Inflammatory macrophage (primary cell): ENCODE data around the gene PHF12.

ENCODE experiments used
- DNase-seq, 2 donors: peaks; one replicate each; pipeline ENCODE4 v3.0.0-alpha.2; 2020 to 2022

The PHF12 gene

DNA sequence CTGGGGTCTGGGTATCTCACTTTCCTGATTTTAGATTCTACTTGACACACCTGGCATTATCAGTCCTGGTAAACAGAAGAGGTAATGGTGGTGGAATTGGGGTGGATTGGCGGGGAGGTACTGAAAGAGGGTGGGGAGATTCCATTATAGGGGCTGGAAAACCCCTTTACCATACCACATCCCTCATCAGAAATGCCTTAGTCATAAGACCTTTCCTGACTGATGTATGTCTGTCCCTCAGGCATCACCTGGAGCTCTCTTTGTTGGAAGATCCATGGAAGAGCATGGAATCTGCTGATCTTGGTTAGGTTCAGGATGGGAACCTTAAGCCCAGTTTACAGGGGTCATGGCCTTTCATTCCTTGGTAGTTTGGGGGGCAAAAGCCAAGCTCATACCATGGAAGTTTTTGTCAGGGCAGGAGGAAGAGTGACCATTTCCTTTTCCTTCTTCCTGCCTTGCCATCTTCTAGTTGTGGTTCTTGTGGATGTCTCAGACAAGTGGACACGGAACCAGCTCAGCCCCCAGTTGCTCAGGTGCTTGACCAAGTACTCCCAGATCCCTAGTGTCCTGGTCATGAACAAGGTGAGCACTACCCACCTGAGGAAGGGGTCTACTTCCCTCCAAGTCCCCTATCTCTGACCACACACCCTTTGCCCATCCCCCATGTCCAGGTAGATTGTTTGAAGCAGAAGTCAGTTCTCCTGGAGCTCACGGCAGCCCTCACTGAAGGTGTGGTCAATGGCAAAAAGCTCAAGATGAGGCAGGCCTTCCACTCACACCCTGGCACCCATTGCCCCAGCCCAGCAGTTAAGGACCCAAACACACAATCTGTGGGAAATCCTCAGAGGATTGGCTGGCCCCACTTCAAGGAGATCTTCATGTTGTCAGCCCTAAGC, 93.2 kb downstream of the PHF12 start:
- DNase-seq: no peak

DNA sequence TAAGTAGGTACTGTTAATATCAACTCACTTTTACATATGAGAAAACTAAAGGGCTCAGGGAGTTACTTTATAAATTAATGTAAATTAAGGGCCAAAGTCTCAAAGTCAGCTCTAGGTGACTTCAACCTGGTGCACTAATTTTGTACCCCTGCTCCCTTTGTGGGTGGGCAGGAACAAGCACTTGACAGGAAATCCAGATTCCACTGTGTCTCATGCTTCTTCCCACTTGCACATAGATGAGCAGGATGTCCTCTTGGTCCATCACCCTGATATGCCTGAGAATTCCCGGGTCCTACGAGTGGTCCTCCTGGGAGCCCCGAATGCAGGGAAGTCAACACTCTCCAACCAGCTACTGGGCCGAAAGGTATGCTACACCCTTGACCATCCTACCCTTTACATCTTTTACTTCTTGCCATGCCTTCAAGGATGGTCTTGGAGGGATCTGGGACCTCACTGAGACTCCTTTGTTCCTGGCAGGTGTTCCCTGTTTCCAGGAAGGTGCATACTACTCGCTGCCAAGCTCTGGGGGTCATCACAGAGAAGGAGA, 95.2 kb downstream of the PHF12 start:
- no peak for DNase-seq

DNA sequence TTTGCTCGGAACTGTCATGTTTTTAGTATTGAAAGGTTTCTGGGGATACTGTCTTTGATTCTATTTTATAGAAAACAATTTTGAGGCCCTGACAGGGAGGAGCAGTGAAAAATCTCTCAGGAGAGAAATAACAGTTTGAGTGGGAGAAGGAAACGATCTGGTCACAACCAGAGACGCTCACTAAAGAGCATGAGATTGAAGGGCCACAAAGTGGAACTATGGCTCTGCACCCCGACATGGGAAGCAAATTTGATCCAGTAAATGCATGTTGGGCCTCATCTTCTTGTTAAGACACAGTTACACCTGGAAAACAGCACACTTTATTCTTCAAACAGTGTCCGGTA, 96.0 kb downstream of the PHF12 start:
- no peak for DNase-seq
